WTC11 (cell line): ENCODE results near the gene COBL.

Experiments
- CBFB ChIP-seq: sonication (generic); formaldehyde crosslinking; IDR thresholded peaks from 2 replicates; pipeline ENCODE4 v1.8.1; 2022; ENCODE audit warnings: mild to moderate bottlenecking, low read depth, missing genetic modification reagents
- CTCF ChIP-seq: fragments of 200-600 bp; IDR thresholded peaks from 2 replicates; pipeline ENCODE4 v1.8.0; 2022; ENCODE audit warnings: antibody characterized with exemption
- MAX ChIP-seq: sonication (generic); formaldehyde crosslinking; IDR thresholded peaks from 2 replicates; pipeline ENCODE4 v1.8.0; 2022; ENCODE audit warnings: mild to moderate bottlenecking, missing genetic modification reagents
- NFYB ChIP-seq: sonication (generic); formaldehyde crosslinking; conservative IDR thresholded peaks from 2 replicates; pipeline ENCODE4 v1.8.0; 2022; ENCODE audit warnings: low read depth, missing genetic modification reagents
- ZSCAN18 ChIP-seq: fragments of 250-450 bp; sonication (Bioruptor Pico); IDR thresholded peaks from 2 replicates; pipeline ENCODE4 v2.1.2; 2022; ENCODE audit warnings: mild to moderate bottlenecking, moderate library complexity

- no peak for TF ChIP-seq MAX
- TF ChIP-seq CTCF: no peak
- no peak for TF ChIP-seq ZSCAN18 (CRISPR knock-in tag)
- no peak for TF ChIP-seq CBFB (CRISPR knock-in tag)
- no peak for TF ChIP-seq NFYB
These were observed 51.3 kb downstream of the COBL start for GRCh38 chr7:51265066-51265907.
